IPS-15b (cell line): ENCODE data around the gene SMYD3.

Experiments
- H3K27me3 ChIP-seq: one replicate; pipeline ENCODE4 v1.6.1; 2013; ENCODE audit warnings: low read length; ENCODE audit not compliant: control insufficient read depth, insufficient read depth
- H3K36me3 ChIP-seq: one replicate; pipeline ENCODE4 v1.6.1; 2013; ENCODE audit warnings: low read length; ENCODE audit not compliant: control insufficient read depth, insufficient read depth
- H3K4me1 ChIP-seq: one replicate; pipeline ENCODE4 v1.6.1; 2013; ENCODE audit warnings: mild to moderate bottlenecking, low read length; ENCODE audit not compliant: control insufficient read depth, insufficient read depth
- H3K4me3 ChIP-seq: one replicate; pipeline ENCODE4 v1.5.1; 2013; ENCODE audit warnings: low read depth, low read length
- H3K9ac ChIP-seq: one replicate; pipeline ENCODE4 v1.6.1; 2013; ENCODE audit warnings: low read depth, mild to moderate bottlenecking, low read length
- H3K9me3 ChIP-seq: one replicate; pipeline ENCODE4 v1.6.1; 2013; ENCODE audit warnings: mild to moderate bottlenecking, low read length; ENCODE audit not compliant: control insufficient read depth, insufficient read depth

The SMYD3 gene

GRCh38 chr1:246513041-246513440 is 6.0 kb upstream of the SMYD3 start:
- Histone ChIP-seq H3K9ac (no peak overlapping the region), H3K4me3 (no peak overlapping the region), H3K4me1 (no peaks in the 10 kb centered on the region), H3K36me3 (no peaks in the 10 kb centered on the region), H3K9me3 (peaks cover 6% of the 10 kb centered on the region), H3K27me3 (no peaks in the 10 kb centered on the region)

GRCh38 chr1:246512635-246513034 is 5.6 kb upstream of the SMYD3 start:
- no peaks in the 10 kb centered on the region for H3K36me3 ChIP-seq
- H3K9me3 ChIP-seq = peaks cover 6% of the 10 kb centered on the region
- no peaks in the 10 kb centered on the region for H3K27me3 ChIP-seq
- H3K9ac ChIP-seq = no peak overlapping the region
- H3K4me3 ChIP-seq = no peak overlapping the region
- no peaks in the 10 kb centered on the region for H3K4me1 ChIP-seq

- Histone ChIP-seq H3K4me1 (no peaks in the 10 kb centered on the region), H3K27me3 (no peaks in the 10 kb centered on the region), H3K4me3 (no peak overlapping the region), H3K9ac (no peak overlapping the region), H3K36me3 (no peaks in the 10 kb centered on the region), H3K9me3 (peaks cover 6% of the 10 kb centered on the region)
Observed at GRCh38 chr1:246512230-246512629, 5.2 kb upstream of the SMYD3 start.

DNA sequence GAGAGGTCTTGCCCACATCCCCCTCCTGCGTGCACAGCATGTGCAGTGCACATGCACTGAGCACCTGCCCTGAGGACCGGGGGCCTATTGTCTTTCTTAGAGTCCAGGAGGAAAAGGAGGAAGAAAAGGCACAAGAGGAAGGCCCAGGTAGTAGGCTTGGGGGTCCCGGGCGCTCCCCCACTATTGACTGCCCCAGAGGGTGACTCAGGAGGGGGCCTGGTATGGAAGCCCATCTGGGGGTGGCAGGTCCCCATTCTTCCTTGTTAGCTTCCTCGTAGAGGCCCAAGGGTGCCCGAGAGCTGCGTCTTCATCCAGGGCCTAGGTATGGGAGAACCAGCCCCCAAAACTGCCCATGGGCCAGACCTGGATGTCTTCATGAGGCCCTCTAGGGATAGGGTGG is 4.1 kb upstream of the SMYD3 start:
- Histone ChIP-seq H3K4me1 (no peaks in the 10 kb centered on the region), H3K36me3 (no peaks in the 10 kb centered on the region), H3K27me3 (peaks cover 2% of the 10 kb centered on the region), H3K4me3 (no peak overlapping the region), H3K9ac (no peak overlapping the region), H3K9me3 (peaks cover 6% of the 10 kb centered on the region)

GRCh38 chr1:246510147-246511030 is 3.3 kb upstream of the SMYD3 start:
- peaks cover 6% of the 10 kb centered on the region for H3K9me3 ChIP-seq
- H3K9ac ChIP-seq = no peak overlapping the region
- H3K4me3 ChIP-seq = no peak overlapping the region
- H3K27me3 ChIP-seq = peaks cover 9% of the 10 kb centered on the region
- H3K4me1 ChIP-seq = no peaks in the 10 kb centered on the region
- no peaks in the 10 kb centered on the region for H3K36me3 ChIP-seq

GRCh38 chr1:246508897-246509688 is 2.0 kb upstream of the SMYD3 start:
- Histone ChIP-seq H3K9ac (no peak overlapping the region), H3K36me3 (no peaks in the 10 kb centered on the region), H3K9me3 (no peaks in the 10 kb centered on the region), H3K4me3 (no peak overlapping the region), H3K27me3 (peaks cover 9% of the 10 kb centered on the region), H3K4me1 (no peaks in the 10 kb centered on the region)

DNA sequence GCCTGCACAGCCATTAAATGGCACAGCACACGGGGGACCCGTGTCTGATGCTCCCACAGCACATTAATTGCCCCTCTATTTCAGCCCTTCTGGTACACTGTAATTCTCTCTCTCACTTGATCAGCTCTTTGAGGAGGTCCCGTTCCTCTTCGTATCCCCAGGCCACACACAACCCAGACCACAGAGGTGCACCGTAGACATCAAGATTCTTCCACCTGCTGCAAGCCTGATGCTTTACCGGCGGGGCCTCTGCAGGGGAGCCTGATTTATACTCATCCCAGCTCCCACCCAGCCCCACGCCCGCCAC is 759 bp downstream of the SMYD3 start:
- Histone ChIP-seq H3K4me3 (peak overlapping the region; percentile 71), H3K9me3 (no peaks in the 10 kb centered on the region), H3K9ac (no peak overlapping the region), H3K36me3 (no peaks in the 10 kb centered on the region), H3K27me3 (peaks cover 9% of the 10 kb centered on the region), H3K4me1 (no peaks in the 10 kb centered on the region)

GRCh38 chr1:246503341-246503740 is 3.7 kb downstream of the SMYD3 start:
- no peaks in the 10 kb centered on the region for H3K9me3 ChIP-seq
- peaks cover 9% of the 10 kb centered on the region for H3K27me3 ChIP-seq
- no peak overlapping the region for H3K9ac ChIP-seq
- H3K36me3 ChIP-seq = no peaks in the 10 kb centered on the region
- no peaks in the 10 kb centered on the region for H3K4me1 ChIP-seq
- no peak overlapping the region for H3K4me3 ChIP-seq

DNA sequence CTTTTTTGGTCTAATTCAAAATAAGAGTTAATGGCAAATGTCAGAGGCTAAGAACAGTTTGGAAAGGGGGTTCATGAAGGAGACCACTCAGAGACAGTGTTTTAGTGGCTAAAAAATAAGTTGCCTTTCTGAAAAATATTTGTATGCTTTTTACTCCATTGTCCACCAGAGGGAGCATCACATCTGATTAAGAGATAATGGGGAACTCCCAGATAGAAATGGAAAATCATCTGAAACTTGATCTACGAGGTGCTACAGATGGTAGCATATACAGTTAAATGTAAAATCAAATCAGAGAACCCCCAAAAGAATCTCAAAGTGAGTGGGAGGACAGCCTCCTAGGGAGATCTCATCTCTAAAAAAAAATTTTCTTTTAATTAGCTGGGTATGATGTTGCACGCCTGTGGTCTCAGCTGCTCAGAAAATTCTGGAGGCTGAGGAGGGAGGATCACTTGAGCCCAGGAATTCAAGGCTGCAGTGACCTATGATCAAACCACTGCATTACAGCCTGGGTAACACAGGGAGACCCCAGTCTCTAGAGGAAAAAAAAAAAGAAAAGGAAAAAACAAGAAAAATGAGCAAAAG is 9.7 kb downstream of the SMYD3 start:
- Histone ChIP-seq H3K36me3 (no peaks in the 10 kb centered on the region), H3K4me3 (no peak overlapping the region), H3K27me3 (no peaks in the 10 kb centered on the region), H3K9ac (no peak overlapping the region), H3K9me3 (no peaks in the 10 kb centered on the region), H3K4me1 (peaks cover 2% of the 10 kb centered on the region)

GRCh38 chr1:246492611-246493245 is 14.4 kb downstream of the SMYD3 start:
- H3K36me3 ChIP-seq = no peaks in the 10 kb centered on the region
- H3K9me3 ChIP-seq = no peaks in the 10 kb centered on the region
- no peaks in the 10 kb centered on the region for H3K27me3 ChIP-seq
- no peak overlapping the region for H3K9ac ChIP-seq
- no peak overlapping the region for H3K4me3 ChIP-seq
- H3K4me1 ChIP-seq = peaks cover 4% of the 10 kb centered on the region

DNA sequence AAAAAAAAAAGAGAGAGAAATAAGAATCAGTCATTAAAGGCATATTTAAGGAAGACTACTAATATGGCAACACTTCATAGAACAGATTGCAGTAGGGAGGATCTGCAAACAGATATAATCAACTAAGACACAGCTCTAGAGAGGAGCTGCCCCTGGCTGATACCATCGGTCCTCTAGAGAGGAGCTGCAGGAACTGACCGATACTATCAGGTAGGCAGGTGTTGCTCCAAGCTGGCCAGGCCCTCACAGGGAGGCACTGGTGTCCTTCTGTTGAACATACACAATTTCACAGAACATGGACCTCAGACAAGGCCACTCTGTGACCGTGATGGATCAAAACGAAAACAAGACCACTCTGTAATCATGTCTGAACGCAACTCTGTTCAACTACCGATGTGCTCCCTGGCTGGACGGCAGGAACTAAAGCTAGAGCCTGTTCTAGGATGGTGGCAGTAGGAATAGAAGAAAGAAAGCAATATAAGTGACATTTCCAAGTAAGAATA is 15.5 kb downstream of the SMYD3 start:
- H3K9ac ChIP-seq = no peak overlapping the region

More for the DNA sequence above, 15.5 kb downstream of the SMYD3 start:
- H3K36me3 ChIP-seq = no peaks in the 10 kb centered on the region
- peaks cover 4% of the 10 kb centered on the region for H3K4me1 ChIP-seq
- H3K4me3 ChIP-seq = no peak overlapping the region
- H3K9me3 ChIP-seq = no peaks in the 10 kb centered on the region
- no peaks in the 10 kb centered on the region for H3K27me3 ChIP-seq
